Panc1 (cell line): ENCODE results near the gene TOP1.

Experiments
- POLR2AphosphoS5 ChIP-seq: IDR thresholded peaks from 2 replicates; pipeline ENCODE4 v1.6.1; 2012; ENCODE audit warnings: mild to moderate bottlenecking, low read depth, low read length, moderate library complexity
- SIN3A ChIP-seq: IDR thresholded peaks from 2 replicates; pipeline ENCODE4 v1.6.1; 2012; ENCODE audit warnings: low read depth, mild to moderate bottlenecking, low read length, moderate library complexity, borderline replicate concordance; ENCODE audit not compliant: insufficient read depth
- TCF7L2 ChIP-seq: IDR thresholded peaks from 2 replicates; pipeline ENCODE4 v1.6.1; 2011; ENCODE audit warnings: mild to moderate bottlenecking, low read depth, low read length, inconsistent platforms
- TF ChIP-seq, protein P1 (sequence below): fragments of 450-650 bp; IDR thresholded peaks from 2 replicates; pipeline ENCODE4 v1.5.1; 2017; ENCODE audit warnings: mild to moderate bottlenecking
- TF ChIP-seq, protein P2 (sequence below), 2 experiments: IDR thresholded peaks; 2 replicates each; pipeline ENCODE4 v1.6.1; 2011 to 2012; ENCODE audit warnings: low read depth in 2 of 2, control low read depth in 1 of 2, low read length in 1 of 2, mild to moderate bottlenecking in 1 of 2, moderate library complexity in 1 of 2; ENCODE audit not compliant: insufficient read depth in 1 of 2

DNA sequence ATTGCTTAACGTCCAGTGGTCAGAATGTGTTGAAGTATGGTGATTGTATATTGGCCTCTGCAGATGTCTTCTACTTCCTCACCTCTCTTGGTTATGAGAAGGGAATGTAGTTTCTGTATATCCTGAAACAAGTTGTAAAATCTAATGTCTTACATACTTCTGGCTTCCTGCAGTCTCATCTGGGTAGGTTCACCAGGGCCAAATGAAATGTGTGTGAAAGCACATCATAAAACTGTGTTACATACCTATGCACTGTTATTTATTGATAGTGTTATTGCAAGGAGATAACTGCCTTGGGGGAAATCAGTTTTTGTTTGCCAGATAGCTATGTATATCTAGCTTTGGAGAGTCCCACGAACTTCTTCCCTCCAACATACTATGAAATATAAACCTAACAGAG lies 73.0 kb downstream of the TOP1 start:
- TF ChIP-seq, protein P1, sequence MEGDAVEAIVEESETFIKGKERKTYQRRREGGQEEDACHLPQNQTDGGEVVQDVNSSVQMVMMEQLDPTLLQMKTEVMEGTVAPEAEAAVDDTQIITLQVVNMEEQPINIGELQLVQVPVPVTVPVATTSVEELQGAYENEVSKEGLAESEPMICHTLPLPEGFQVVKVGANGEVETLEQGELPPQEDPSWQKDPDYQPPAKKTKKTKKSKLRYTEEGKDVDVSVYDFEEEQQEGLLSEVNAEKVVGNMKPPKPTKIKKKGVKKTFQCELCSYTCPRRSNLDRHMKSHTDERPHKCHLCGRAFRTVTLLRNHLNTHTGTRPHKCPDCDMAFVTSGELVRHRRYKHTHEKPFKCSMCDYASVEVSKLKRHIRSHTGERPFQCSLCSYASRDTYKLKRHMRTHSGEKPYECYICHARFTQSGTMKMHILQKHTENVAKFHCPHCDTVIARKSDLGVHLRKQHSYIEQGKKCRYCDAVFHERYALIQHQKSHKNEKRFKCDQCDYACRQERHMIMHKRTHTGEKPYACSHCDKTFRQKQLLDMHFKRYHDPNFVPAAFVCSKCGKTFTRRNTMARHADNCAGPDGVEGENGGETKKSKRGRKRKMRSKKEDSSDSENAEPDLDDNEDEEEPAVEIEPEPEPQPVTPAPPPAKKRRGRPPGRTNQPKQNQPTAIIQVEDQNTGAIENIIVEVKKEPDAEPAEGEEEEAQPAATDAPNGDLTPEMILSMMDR: no peak
- no peak for TF ChIP-seq POLR2AphosphoS5
- no peak for TF ChIP-seq SIN3A
- TF ChIP-seq TCF7L2: no peak
- TF ChIP-seq, protein P2, sequence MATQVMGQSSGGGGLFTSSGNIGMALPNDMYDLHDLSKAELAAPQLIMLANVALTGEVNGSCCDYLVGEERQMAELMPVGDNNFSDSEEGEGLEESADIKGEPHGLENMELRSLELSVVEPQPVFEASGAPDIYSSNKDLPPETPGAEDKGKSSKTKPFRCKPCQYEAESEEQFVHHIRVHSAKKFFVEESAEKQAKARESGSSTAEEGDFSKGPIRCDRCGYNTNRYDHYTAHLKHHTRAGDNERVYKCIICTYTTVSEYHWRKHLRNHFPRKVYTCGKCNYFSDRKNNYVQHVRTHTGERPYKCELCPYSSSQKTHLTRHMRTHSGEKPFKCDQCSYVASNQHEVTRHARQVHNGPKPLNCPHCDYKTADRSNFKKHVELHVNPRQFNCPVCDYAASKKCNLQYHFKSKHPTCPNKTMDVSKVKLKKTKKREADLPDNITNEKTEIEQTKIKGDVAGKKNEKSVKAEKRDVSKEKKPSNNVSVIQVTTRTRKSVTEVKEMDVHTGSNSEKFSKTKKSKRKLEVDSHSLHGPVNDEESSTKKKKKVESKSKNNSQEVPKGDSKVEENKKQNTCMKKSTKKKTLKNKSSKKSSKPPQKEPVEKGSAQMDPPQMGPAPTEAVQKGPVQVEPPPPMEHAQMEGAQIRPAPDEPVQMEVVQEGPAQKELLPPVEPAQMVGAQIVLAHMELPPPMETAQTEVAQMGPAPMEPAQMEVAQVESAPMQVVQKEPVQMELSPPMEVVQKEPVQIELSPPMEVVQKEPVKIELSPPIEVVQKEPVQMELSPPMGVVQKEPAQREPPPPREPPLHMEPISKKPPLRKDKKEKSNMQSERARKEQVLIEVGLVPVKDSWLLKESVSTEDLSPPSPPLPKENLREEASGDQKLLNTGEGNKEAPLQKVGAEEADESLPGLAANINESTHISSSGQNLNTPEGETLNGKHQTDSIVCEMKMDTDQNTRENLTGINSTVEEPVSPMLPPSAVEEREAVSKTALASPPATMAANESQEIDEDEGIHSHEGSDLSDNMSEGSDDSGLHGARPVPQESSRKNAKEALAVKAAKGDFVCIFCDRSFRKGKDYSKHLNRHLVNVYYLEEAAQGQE (IDR thresholded peaks at IDR 0.05; ENCODE audit: insufficient read depth in 1 of 2, low read depth in 2 of 2, low read length in 1 of 2): no peak
